Stimulated activated CD4-positive, alpha-beta T cell treated with anti-CD3 and anti-CD28 coated beads, Interleukin-15, amount 100 ng/mL, for 24 hours (primary cell): ENCODE measurements around the gene KRTAP19-5.

ENCODE experiments used
- DNase-seq: peaks from one replicate; pipeline ENCODE4 v3.0.0-alpha.2; 2020

KRTAP19-5 gene

DNA sequence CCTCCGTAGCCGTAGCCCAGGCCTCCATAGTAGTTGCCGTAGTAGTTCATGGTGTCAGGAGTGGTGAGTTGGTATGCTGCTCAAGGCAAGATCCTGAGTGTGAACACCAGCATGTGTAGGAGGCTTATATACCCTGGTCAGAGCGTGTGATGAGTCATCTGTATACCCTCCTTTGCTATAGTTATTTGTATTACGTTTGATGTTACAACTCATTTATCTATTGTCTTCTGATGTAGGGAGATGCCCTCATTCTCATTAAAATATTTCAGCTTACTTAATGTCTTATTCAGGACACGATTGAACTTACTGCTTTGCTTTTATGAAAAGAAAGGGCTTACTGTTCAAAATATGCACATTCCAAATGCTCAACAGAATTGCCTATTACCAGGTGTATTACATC, at the start of gene KRTAP19-5:
Gene KRTAP19-5 (minus strand): TSS at position 101 of the 400 bp plus-strand sequence. CDS start 51 bp downstream, at position 50.
- no peak for DNase-seq

DNA sequence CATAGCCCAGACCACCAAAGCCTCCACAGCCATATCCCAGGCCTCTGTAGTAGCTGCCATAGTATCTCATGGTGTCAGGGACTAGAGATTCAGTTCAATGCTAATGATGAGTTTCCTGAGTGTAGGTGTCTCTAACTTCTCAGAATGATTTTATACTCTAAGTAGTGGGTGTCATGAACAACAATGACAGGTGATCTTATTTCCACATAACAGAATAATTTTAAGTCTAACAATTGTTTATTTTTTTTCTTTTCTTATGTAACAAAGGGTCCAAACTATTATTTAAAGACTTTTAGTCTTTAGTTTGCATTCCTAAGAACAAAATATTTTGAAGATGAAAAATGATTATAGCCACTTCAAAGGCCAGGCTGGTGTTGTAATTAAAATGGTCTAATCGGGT, 39.8 kb upstream of the KRTAP19-5 start, which contains the start of gene KRTAP19-6:
Gene KRTAP19-6 (minus strand): TSS at position 101 of the 400 bp plus-strand sequence. CDS start 31 bp downstream, at position 70.
- no peak for DNase-seq

DNA sequence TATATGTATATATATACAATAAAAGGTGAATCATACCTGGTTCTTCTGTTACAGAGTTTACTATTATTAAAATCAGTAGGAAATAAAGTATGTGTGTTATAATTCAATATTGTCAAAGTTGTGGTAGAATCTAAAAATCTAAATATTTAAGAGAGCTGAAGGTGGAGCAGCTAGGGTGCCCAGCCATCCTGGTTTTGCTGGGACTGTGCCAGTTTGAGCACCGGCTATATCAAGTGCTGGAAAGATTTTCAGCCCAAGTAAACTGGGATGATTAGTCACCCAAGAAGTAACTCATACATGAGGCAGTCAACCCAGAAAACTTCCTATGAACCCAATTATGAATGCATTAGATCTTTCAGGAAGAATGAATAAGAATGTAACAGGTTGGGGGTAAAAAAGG, 16.9 kb upstream of the KRTAP19-5 start:
- DNase-seq = no peak

DNA sequence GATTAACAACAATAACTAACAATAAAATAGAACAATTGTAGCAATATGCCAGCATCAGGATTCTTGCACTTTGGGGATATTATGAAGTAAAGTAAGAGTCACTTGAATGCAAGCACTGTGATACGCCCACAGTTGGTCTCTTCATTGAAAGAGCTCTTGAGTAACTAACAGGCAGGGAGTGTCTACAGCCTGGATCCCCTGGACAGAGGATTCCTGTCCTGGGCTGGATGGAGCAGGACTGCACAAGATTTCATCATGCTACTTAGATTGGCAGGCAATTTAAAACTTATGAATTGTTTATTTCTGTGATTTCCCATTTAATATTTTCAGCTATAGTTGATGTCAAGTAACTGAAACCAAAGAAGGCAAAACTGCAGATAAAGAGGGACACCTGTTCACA, 13.7 kb upstream of the KRTAP19-5 start:
- DNase-seq = no peak

DNA sequence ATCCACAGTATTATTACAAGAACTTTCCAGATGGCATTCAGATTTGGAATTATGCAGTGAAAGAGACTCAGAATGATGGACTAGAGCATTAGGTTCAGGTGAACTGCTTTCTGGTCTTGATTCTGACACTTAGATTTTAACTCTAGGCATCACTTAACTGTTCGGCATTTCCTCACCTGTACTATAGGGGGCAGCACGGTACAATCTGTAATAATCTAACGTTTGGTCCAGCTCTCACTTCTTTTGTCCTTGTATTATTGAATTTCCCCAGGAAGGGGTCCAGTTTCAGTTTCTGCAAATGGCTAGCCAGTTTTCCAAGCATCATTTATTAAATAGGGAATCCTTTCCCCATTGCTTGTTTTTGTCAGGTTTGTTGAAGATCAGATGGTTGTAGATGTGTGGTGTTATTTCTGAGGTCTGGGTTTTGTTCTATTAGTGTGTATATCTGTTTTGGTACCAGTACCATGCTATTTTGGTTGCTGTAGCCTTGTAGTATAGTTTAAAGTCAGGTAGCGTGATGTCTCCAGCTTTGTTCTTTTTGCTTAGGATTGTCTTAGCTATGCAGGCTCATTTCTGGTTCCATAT, 3.8 kb upstream of the KRTAP19-5 start:
- DNase-seq = peak; percentile 11

DNA sequence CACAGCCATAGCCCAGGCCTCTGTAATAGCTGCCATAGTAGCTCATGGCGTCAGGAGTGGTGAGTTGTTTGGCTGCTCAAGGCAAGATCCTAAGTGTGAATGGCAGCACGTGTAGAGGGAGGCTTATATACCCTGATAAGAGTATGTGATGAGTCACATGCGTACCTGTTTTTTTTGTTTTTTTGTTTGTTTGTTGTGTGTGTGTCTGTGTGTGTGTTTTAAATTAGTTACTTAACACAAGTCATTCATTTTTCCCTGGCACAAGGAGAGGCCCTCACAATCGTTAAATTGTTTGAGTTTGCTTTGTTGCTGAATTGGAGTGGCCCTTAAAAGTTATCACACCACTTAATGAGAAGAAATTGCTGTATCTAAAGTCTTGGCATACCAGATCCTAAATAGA, 4.9 kb downstream of the KRTAP19-5 start, which contains the start of gene KRTAP19-4:
Gene KRTAP19-4 (minus strand): TSS at position 101 of the 400 bp plus-strand sequence. CDS start 55 bp downstream, at position 46.
- DNase-seq = no peak

DNA sequence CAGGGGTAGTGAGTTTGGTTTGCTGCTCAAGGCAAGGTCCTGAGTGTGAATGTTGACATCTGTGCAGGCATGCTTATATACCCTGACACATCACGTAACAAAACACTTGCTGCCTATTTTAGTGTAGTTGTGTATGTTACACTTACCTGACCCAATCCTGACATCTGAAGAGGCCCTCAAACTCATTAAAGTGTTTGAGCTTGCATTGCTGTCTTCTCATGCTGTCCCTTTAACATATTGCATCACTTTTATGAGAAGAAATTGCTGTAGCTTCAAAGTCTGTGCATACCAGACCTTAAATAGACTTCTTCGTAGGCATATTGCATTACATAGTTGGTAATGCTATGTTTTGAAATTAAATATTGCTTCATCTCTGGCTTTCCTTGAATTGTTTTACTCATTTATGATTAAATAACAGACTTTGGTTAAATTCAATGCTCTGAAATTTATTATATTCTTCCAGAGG, 9.9 kb downstream of the KRTAP19-5 start, which contains the start of gene KRTAP19-3:
Gene KRTAP19-3 (minus strand): TSS at position 51 of the 466 bp plus-strand sequence. CDS start 56 bp downstream, outside the sequence.
- DNase-seq = no peak

DNA sequence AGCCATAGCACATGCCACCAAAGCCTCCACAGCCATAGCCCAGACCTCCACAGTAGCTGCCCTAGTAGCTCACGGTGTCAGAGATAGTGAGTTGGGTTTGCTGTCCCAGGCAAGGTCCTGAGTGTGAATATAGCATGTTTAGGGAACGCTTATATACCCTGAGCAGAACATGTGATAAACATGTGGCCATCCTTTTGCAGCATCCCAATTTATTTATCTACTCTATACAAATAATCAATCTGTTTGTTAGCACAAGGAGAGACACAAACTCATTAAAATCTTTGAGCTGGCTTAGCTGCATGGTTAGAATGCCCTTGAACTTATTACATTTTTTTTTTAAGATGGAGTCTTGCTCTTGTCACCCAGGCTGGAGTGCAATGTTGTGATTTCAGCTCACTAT, 14.6 kb downstream of the KRTAP19-5 start, which contains the start of gene KRTAP19-2:
Gene KRTAP19-2 (minus strand): TSS at position 101 of the 400 bp plus-strand sequence. CDS start 88 bp downstream, at position 13.
- DNase-seq = no peak

DNA sequence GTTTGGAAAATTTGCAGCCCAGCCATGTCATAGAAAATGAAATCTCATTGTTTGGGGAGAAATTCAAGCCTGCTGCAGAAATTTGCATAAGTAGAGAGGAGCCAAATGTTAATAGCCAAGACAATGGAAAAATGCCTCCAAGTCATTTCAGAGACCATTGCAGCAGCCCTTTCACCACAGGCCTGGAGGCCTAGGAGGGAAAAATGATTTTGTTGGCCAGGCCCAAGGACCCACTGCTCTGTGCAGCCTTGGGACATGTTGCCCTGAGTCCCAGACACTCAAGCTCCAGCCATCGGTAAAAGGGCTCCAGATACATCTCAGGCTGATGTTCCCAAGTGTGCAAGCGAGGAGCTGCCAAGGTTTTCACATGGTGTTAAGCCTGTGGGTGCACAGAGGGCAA, 15.8 kb downstream of the KRTAP19-5 start:
- DNase-seq = no peak

DNA sequence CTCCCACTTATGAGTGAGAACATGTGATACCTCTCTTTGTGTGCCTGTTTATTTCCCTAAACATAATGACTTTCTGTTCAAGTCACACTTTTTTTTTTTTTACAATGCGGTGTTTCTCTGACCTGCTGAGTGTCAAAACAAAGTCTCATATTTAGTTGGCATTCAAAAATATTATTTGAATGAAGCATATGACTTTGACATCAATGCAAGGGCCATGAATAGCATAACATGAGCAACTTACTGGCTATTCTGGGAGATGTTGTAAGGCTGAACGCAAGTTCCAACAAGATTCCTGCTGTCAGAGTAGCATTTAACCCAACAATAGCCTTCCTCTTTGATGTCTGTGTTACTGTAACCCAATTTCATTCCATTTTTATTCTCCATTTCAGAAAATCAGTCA, 19.8 kb downstream of the KRTAP19-5 start:
- no peak for DNase-seq

DNA sequence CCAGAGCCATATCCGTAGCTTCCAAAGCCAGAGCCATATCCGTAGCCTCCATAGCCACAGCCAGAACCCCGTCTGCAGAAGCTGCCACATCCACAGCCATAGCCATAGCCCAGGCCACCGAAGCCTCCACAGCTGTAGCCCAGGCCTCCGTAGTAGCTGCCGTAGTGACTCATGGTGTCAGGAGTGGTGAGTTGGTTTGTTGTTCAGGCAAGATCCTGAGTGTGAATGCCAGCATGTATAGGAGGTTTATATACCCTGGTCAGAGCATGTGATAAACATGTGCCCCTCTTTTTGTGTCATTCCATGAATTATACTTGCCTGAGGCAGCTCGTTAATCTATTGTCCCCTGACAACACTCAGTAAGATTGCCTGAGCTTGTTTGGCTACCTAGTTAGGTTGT, 21.8 kb downstream of the KRTAP19-5 start, which contains the start of gene KRTAP19-1:
Gene KRTAP19-1 (minus strand): TSS at position 223 of the 400 bp plus-strand sequence. CDS start 50 bp downstream, at position 173.
- DNase-seq = no peak

DNA sequence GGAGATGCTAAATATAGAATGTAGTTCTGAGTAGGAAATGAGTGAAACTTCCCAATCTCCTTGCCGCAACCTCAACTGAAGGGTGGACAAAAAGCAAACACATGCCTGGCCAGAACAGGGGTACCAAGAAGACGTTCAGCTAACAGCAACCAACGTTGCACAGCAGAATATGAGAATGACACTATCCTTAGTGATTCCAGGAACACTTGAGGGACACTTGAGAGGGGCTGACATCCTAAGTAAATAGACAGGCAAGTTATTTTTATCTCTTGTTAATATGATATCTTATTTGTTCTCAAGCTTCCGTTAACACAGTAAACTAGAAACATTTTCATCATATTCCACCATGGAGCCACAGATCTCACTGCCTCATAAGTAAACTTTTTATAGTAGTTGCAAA, 22.7 kb downstream of the KRTAP19-5 start:
- no peak for DNase-seq

DNA sequence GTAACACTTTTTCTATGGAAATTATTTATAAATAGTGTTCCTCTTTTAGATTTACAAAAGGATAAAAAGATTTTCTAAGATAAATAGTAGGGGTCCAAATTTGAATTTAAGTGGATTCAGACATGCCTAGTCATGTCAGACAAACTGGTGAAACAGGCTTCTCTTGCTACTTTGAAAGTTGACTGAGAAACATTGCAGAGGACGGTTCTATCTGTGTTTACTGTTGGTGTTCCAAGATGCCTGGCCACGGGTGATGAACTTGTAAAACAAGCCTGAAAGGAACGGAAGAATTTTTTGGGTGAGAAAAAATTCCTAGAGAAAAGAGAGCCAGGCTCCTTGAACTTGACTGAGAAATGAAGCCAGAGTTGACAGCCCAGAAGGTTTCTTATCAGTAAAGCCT, 23.9 kb downstream of the KRTAP19-5 start:
- DNase-seq = no peak

DNA sequence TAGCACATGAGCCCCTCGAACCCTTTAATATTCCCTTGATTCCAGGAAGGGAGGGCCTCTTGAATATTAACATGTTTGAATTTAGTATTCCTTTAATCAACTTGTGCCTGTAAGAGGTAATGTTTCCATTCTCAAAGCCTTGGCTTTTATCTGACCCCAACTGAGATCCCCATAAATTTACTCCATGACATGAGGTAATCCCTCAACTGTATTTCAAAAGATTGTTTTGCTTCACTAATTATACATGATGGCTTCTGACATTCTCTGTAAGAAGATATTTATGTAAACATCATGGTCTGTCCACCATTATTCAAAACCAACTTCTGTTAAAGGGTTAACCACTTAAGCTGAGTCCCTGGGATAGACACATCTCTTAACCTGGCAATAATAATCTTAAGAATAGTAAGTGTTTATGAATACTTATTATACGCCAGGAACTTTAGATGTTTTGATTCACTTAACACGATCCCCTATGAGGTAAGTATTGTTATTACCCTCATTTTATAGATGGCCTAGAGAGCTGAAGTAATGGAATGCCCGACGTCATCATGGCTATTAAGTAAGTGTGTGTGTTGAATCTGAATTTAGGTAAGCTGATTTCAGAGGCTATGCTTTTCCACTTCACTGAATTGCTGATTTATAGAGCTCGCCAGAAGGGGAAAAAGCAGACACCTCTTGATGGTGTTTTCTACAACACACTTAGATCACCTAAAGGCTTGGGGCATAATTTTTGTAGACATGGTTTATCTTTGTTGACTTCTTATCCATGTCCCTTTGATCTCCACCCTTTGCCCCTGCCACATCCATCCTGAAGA, 32.8 kb downstream of the KRTAP19-5 start:
- DNase-seq = no peak

DNA sequence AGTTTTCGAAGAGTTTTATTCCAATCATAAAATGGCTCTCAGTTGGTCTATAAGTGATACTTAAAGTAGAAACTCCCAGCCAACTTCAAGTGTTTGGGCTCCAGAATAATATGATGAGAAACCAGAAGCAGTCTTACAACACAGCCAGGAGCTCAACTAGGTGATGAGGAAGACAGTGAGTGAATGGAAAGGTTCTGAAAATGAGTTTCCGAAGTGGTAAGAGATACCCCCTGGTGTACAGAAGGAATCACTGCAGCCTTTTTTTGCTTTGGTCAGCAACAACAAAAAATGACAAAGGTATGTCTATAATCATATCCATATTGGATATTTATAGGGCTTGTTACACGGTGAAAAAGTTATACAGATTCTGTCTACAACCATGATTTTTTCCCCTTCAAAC, 38.2 kb downstream of the KRTAP19-5 start:
- no peak for DNase-seq
